ENCODE data around the gene D2HGDH.
A peak's percentile ranks its signal among the peaks of the same experiment; 100 is the strongest.

DNA sequence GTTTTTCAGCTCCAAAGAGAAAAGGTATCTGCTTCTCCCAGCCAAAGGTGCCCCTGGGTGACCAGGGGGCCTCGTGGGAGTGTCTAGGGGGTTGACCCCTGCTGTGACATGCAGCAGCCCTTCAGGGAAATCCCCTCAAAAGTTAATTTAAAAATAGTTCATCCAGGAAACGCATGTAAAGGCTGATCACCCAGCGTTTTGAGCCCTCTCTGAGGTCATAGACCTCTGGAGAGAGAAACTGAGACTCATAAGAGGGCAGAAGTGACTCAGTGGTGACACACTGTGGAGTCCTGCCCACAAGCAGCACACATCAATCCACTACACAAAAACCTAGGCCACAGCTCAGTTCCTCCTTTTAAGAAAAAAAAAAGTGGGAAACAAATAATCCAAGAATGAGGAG is 54.1 kb downstream of the D2HGDH start:
- TF ChIP-seq STAT1 (conservative IDR thresholded peaks at IDR 0.05) (no peak), MEF2B (IDR thresholded peaks at IDR 0.05; ENCODE audit: partially characterized antibody, poor library complexity, severe bottlenecking) (peak; percentile 57)
